KBM-7 (cell line): ENCODE measurements around the gene CBFA2T3.
"Not testable (repeated sequence)": the region's sequence is repeated elsewhere in the genome, so short reads cannot be mapped to it uniquely, and the experiment has no call there.

Experiments used
- DNase-seq: peaks from one replicate; pipeline ENCODE4 v3.0.0-alpha.2; 2015
- in situ Hi-C: fragments of 300-500 bp; cut with MboI; formaldehyde crosslinking; loops from 2 replicates; pipeline ENCODE4 v1.14.3; 2020; ENCODE audit warnings: low sequenced_read_pairs, low pct_unique_long_range_greater_than_20kb, mixed read lengths

Gene CBFA2T3

DNA sequence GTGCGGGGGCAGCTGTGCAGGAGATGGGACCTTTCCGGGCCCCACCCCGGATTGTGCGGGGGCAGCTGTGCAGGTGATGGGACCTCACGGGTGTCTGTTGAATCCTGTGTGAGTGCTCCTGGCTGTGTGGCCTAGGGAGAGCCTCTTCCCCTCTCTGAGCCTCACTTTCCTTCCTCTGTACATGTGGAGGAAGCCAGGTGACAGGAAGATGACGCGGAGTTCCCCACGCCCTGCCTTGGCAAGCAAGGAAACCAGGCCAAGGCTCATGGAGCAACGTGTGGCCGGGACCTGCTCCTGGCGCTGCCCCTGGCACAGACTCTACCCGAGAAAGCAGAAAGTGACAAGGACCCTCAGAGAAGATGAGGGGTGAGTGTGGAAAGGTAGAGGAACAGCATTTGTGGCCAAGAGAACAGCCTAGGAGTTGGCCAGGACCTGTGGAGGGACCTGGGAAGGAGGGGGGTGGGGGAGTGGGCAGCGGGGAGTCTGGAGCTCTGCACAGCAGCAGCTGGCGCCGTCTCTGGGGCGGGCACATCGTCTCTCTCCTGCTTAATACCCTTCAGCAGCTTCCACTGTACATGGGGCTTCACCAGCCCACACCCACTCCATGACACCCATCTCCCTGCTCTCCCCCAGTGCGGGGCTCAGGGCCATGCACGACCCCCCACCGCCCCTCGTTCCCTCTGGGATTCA is 72.2 kb downstream of the CBFA2T3 start:
- no peak for DNase-seq
- in situ Hi-C loops, result no loop called here

GRCh38 chr16:88903267-88903666 is 73.7 kb downstream of the CBFA2T3 start:
- DNase-seq, result no peak
- in situ Hi-C loops, result no loop called here

DNA sequence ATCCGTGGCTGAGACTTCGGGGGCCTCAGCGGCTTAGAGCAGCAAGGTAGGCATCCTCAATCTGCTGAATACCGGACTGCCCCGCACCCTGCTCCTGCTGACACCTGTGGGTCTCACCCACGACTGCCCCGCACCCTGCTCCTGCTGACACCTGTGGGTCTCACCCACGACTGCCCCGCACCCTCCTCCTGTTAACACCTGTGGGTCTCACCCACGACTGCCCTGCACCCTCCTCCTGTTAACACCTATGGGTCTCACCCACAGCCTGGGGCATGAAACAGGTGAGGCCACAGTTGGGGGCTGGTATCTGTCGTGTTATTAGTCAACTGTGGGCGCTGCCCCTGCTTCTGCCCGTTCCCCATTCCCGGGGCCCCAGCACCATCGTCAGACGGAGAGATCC is 74.3 kb downstream of the CBFA2T3 start:
- in situ Hi-C loops, result no loop called here
- no peak for DNase-seq

DNA sequence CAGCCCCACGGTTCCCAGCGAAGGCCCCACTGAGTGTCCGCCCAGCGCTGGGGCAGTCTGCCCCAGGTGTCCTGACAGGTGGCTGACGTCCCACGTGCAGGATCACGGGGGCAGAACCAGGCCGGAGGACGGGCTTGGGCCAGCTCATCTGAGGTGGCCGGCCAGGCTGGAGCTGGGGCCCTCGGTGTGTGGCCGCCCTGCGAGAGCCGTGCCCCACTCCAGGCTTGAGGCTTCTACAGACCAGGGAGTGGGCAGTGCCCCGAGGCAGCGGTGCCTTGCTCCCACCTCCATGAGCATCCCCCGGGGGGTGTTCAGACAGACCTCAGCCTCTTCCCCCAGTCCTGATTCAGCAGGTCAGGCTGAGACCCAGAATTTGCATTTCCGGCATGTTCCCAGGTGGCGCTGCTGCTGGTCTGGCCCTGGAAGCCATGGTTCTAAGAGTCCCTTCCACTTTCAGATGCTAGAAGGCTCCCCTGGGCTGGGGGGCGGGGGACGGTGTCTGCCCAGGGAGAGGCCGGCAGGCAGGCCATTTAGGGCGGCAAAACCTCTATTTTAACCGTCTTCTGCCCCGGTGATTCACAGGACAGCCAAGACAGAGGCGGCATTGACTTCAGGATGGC is 75.2 kb downstream of the CBFA2T3 start:
- DNase-seq, result no peak
- in situ Hi-C loops, result no loop called here

DNA sequence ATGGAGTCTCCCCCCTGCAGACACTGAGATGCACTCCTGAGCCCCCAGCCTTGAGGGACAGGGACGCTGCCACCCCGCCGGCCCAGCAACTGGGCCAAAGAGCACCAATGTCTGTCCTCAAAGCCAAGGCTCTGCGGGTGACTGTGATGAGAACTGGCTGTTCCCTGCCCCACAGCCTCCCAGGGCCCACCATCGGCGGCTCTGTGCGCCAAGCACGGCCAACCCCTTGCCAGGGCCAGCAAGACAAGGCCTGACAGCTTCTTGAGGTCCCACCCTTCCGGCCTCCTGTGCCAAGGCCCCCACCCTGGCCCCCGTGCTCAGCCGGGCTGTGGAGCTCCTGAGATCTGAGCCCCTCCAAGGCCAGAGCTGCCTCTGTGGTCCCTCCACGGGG is 76.3 kb downstream of the CBFA2T3 start:
- no peak for DNase-seq
- in situ Hi-C loops, result no loop called here

DNA sequence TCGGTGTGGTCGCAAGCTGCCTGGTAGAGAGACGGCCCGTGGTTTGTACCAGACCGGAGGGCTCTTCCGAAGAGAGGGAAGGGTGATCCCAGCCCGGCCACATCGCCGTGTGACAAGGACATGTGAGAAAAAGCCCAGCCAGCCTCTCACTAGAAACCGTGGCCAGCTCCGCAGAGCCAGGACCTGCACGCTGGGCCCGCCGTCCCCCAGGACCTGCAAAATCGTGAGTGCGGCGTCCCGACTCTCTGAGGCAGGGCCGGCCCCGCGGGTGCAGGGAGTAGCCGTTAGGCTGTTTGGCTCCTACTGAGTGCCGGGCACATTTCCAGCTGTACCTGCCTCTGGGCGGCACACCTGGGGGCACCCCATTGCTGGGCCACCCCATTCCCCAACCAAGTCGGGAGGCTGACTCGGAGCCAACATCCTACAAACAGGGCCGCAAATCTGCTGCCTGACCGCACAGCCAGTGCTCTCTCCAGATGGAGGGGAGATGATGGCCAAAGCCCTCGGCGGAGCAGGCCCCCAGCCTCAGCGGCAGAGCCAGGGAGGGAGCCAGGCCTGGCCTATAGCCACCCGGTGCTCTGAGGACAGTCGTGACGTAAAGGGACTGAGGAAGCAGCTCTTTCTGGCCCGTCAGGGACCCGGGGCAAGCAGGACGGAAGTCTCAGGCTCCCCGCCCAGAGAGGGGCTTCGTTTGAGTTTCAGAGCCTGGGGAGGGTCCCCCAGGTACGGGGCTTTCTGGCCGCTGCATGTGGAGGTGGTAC is 76.9 kb downstream of the CBFA2T3 start:
- DNase-seq, result no peak
- in situ Hi-C loops, result no loop called here

DNA sequence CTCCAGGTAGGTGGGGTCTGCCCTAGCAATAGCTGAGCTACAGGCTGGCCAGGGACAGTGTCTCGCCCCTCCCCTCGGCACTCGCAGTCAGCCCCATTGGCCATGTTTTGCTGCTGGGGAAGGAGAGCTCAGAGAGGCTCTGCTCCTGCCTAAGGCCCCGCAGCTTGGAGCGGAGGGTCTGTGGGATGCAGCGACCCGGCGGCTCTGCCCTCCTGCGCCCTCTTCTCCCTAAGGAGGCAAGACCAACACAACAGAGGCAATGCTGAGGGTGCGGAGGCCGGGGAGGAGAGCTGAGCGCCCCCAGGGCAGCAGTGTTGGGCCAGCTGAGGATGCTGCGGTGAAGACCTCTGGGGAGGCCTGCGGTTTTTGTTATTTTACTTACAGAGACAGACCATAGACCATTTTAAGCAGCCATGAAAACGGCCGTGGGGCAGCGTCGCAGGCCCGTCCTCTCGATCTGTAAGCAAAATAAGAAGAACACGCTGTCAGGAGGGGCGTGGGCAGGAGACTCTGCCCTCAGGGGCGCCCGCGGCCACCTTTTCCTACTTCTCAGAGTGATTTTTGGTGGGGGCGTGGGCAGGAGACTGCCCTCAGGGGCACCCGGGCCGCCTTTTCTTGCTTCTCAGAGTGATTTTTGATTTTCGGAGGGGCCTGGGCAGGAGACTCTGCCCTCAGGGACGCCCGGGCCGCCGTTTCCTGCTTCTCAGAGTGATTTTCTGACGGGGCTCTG is 79.1 kb downstream of the CBFA2T3 start:
- in situ Hi-C loops, result no loop called here

GRCh38 chr16:88896238-88897070 is 80.6 kb downstream of the CBFA2T3 start:
- in situ Hi-C loops, result no loop called here
- no peak for DNase-seq

More for the DNA sequence above, 79.1 kb downstream of the CBFA2T3 start:
- no peak for DNase-seq

- DNase-seq, result no peak
- in situ Hi-C loops, result no loop called here
These were observed 81.7 kb downstream of the CBFA2T3 start for GRCh38 chr16:88895335-88895734.

DNA sequence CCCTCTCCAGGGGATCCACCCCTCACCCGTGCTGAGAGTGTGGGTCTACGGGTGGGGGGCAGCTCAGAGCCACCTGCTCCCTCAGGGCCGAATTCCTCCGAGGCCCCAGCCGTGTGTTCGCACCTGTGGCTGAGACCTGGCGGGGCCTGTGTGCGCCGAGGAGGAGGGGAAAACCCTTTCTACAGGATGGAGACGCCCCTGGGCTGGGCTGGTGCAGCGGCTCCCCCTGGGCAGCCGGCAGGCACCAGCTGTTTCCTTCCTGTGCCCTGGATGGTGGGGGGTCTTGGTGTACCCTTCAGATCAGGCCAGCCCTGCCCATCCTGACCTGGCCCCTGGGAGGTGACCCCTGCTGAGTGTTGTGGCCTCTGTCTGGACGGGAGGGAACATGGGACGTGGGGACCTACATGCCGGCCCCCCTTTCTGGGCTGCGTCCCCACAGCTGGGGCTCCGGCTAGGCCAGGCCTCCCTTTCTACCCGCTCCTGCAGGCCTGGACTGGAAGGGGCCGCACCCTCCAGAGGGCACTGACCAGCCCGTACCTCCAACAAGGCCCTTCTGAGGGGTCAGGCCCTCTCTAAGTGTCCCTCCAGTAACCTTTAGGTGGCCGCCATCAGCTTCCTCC is 82.2 kb downstream of the CBFA2T3 start:
- DNase-seq, result no peak

DNA sequence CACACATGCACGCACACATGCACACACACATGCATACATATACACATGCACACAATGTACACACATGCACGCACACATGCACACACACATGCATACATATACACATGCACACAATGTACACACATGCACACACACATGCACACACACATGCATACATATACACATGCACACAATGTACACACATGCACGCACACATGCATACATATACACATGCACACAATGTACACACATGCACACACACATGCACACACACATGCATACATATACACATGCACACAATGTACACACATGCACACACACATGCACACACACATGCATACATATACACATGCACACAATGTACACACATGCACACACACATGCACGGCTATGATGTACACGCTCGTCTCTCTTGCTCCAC is 82.7 kb downstream of the CBFA2T3 start:
- in situ Hi-C loops, DNase-seq: not testable (repeated sequence)

More for the DNA sequence above, 82.2 kb downstream of the CBFA2T3 start:
- in situ Hi-C loops, result no loop called here

GRCh38 chr16:88893127-88893968 is 83.7 kb downstream of the CBFA2T3 start:
- DNase-seq, result no peak
- in situ Hi-C loops, result no loop called here

- in situ Hi-C loops, result no loop called here
- DNase-seq, result no peak
These were observed 84.9 kb downstream of the CBFA2T3 start for GRCh38 chr16:88892065-88892464.

- in situ Hi-C loops, result no loop called here
- DNase-seq, result no peak
These were observed 85.9 kb downstream of the CBFA2T3 start for GRCh38 chr16:88891083-88891482.

DNA sequence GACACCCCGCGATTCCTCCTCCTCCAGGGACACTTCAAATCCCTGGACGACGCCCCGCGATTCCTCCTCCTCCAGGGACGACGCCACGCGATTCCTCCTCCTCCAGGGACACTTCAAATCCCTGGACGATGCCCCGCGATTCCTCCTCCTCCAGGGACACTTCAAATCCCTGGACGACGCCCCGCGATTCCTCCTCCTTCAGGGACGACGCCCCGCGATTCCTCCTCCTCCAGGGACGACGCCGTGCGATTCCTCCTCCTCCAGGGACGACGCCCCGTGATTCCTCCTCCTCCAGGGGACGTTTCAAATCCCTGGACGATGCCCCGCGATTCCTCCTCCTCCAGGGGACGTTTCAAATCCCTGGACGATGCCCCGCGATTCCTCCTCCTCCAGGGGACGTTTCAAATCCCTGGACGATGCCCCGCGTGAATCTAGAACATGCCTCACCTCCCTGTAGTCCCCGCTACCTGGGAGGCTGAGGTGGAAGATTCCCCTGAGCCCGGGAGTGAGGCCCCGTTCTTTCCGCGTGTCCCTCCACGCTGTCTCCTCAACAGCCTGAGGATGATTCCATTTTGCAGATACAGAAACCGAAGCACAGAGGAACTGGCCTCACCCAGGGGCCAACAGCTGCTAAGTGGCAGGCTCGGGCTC is 87.2 kb downstream of the CBFA2T3 start:
- in situ Hi-C loops, result not testable (repeated sequence)

DNA sequence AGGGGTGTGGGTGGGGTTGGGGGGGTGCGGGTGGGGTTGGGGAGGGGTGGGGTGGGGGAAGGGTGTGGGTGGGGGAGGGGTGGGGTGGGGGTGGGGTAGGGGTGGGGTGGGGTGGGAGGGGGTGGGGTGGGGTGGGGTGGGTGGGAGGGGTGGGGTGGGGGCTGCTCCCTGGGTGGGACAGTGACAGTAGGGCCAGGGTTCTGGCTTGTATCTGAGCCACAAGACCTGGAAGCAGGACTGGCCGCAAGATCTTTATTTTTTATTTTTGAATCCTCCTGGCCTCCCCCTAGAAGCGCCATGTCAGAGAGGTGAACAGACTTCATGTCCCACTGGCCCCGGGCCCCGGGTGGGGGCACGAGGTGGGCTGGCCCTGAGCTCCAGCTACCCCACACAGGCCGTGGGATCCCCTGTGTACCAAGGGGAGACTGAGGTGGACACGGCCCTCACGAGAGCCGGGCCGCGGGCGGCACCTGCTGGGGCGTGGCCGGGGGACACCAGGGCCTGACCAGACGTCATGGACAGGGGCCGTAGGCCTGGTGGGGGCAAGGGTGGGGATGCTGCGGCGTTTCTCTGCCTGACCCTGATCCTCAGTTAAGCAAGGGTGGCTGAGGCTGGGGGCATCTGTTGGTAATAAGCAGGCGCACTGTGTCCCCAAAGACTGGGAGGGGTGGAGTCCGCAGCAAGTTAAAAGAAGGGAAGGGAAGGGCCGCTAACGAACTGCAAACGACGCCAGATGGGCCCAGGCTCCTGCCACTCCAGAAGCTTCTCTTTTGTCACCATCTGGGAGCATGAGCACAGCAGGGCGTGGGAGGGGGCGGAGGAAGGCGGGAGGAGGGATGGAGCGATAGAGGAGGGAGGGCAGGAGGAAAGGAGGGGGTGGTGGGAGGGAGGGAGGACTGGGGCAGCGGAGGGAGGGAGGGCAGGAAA is 88.3 kb downstream of the CBFA2T3 start:
- in situ Hi-C loops, result no loop called here
- DNase-seq, result peak; percentile 28

More for the DNA sequence above, 87.2 kb downstream of the CBFA2T3 start:
- not testable (repeated sequence) for DNase-seq
